Neural progenitor cell (in vitro differentiated cells): ENCODE measurements around the gene IGSF21.

Experiments
- EZH2 ChIP-seq: fragments of 200-600 bp; sonication (generic); IDR thresholded peaks from 2 replicates; pipeline ENCODE4 v1.6.1; 2017; ENCODE audit warnings: antibody characterized with exemption, mild to moderate bottlenecking, moderate library complexity
- EZH2phosphoT487 ChIP-seq: fragments of 200-600 bp; sonication (generic); IDR thresholded peaks from 2 replicates; pipeline ENCODE4 v1.6.1; 2017; ENCODE audit warnings: antibody characterized with exemption
- TF ChIP-seq, protein P1 (sequence below): fragments of 200-600 bp; sonication (generic); IDR thresholded peaks from 2 replicates; pipeline ENCODE4 v1.5.1; 2017; ENCODE audit warnings: antibody characterized with exemption, mild to moderate bottlenecking

DNA sequence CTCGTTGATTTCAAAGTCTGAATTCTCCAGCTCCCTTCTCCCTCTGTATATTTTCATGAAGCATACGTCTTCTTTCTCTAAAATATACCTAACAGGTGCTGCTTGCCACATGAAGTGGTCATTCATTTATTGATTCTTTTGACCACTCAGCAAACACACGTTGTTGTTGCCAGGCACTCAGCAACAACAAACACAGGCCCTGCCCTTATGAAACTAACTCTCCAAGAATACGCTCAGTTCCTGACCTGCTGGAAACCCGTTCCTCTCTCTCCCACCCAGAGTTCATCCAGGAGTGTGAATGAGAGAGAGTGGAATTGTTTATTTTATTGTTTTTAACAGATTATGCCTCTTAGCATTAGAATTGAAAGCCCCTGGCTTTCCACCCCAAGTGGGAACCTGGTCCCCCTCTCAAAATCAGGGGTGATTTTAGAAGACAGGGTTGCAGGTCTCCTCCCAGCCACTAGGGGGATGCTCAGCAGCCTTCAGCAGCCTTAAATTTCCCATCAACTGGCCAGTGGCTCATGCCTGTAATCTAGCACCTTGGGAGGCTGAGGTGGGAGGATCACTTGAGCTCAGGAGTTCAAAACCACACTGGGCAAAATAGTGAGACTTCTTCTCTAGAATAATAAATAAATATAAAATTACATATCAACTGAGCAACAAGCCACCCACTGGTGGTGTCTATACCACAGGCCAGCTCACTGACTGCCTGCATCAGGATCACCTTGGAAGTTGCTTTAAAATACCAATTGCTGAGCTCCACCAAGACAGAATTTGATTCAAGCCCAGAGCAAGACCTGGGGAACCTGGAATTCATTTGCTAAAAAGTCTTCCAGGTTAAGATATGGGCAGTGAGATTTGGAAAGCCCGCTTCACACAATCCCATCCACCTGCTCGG is 192.1 kb downstream of the IGSF21 start:
- TF ChIP-seq, protein P1, sequence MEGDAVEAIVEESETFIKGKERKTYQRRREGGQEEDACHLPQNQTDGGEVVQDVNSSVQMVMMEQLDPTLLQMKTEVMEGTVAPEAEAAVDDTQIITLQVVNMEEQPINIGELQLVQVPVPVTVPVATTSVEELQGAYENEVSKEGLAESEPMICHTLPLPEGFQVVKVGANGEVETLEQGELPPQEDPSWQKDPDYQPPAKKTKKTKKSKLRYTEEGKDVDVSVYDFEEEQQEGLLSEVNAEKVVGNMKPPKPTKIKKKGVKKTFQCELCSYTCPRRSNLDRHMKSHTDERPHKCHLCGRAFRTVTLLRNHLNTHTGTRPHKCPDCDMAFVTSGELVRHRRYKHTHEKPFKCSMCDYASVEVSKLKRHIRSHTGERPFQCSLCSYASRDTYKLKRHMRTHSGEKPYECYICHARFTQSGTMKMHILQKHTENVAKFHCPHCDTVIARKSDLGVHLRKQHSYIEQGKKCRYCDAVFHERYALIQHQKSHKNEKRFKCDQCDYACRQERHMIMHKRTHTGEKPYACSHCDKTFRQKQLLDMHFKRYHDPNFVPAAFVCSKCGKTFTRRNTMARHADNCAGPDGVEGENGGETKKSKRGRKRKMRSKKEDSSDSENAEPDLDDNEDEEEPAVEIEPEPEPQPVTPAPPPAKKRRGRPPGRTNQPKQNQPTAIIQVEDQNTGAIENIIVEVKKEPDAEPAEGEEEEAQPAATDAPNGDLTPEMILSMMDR, result peak; percentile 89
- TF ChIP-seq EZH2 (no peak), EZH2phosphoT487 (no peak)
